ENCODE data around the gene CACNG1.
"Not testable (repeated sequence)": the region's sequence is repeated elsewhere in the genome, so short reads cannot be mapped to it uniquely, and the experiment has no call there.

The CACNG1 gene

DNA sequence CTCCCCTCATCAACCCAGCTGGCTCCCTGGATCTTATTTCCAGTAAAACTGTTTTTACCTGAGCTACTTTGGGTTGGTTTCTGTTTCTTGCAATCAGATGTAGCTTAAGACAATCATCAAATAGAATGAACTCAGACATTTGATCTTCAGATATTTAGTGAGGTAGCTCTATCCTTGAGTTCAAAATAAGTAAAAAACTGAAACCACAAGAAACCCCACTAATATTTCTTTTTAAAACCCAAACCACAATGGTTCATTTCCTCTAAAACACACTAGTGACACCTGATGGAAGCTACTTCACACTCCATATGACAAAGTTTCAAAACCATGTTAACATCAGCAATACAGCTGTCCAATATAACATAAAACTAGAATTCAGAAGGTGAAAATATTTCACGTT is 37.8 kb downstream of the CACNG1 start:
- DNase-seq, result no peak

DNA sequence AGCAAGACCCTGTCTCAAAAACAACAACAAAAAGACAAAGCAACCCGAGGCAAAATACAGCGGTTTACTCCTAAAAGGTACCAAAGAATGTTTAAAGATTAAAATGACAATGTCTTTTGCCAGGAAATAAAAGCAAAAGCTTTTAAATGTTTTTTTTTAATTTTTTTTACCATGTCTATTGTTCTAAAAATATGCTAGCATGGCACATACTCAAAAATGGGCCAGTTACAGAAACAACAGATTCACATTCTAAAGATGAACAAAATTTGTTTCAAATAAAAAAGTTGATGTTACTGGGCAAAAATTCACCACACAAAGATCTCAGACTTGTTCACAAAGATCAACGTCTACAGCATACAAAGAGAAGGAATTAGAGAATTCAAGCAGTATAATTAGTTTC is 41.1 kb downstream of the CACNG1 start:
- DNase-seq, result no peak

DNA sequence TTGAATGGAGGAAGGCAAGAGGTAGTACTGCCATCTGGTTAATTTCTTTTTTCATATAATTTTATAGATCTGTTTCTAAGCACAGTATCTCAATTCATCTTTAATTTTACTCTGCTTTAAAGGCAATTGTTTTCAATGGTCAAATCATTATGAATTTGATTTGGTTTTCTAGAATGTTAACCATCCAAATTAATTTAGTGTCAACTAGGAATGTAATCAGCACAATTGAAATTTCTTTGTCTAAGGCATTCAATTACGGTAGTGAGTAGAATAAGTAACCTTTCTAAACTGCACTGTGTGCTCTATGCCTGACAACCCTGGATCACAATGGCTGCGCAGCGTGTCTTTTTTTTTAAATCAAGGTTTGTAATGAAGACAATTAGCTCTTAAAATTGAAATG is 44.3 kb downstream of the CACNG1 start:
- DNase-seq, result no peak

DNA sequence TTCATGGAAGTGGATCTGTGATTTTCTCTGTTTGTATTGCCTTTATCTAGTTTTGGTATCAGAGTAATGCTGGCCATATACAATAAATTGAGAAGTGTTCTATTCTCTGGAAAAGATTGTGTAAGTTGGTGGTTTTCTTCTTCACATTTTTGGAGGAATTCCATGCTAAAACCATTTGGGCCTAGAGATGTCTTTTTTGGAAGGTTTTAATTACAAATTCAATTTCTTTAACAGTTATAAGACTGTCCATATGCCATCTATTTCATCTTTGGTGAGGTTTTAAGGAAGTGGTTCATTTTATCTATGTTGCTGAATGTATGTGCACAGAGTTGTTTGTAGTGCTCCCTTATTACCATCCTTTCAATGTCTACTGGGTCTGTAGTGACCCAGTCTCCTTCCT is 46.0 kb downstream of the CACNG1 start:
- DNase-seq, result no peak

DNA sequence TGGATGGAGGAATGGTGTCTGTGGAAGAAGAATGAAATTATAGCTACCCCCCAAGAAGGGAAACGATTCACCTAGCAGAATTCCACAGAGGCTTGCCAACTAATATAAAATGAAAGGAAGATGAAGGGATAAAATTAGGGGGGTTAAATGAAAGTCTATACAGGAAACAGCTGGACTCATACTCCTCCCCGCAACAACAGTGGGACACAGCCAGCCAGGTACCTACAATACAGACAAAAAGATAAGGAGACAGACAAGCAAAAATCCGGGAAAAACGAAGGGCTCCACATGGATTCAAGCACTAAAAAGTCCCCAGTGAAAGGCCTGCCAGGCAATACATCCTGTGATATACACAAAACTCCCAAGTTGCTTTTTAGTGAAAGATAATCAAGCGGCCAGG is 47.9 kb downstream of the CACNG1 start:
- DNase-seq, result no peak

DNA sequence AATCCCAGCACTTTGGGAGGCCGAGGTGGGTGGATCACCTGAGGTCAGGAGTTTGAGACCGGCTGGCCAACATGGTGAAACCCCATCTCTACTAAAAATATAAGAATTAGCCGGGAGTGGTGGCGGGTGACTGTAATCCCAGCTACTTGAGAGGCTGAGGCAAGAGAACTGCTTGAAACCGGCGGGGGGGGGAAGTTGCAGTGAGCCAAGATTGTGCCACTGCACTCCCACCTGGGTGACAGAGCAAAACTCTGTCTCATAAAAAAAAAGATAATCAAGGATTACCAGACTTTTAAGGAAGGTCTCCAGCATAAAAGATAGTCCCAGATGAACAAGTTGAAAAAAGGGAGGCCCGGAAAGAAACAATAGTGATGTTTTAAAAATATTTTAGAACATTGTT is 48.4 kb downstream of the CACNG1 start:
- not testable (repeated sequence) for DNase-seq

DNA sequence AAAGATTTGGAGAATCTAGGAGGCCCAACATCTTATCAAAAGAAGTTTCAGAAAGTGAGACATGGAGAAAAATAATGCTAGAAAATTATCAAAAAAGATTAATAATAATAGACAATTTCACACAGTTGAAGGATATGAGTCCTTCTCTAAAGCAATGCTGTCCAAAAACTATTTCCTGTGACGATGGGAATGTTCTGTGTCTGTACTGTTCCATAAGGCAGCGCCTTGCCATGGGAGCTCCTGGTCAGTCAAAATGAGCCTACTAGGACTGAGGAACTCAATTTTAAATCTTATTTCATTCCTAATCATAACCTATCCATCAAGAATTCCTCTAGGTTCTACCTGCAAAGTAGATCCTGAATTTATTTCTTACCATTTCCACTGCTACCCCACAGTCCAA is 49.0 kb downstream of the CACNG1 start:
- no peak for DNase-seq

DNA sequence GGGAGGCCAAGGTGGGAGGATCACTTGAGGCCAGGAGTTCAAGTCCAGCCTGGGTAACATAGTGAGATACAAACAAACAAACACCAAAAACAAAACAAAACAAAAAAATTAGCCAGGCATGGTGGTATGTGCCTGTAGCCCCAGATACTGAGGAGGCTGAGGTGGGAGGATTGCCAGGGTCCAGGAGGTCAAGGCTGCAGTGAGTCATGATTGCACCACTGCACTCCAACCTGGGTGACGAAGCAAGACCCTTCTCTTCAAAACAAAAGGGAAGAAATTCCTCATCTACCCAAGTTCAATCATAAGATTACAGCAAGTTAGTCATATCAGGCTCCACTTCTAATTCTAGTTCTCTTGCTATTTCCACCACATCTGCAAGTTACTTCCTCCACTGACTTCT is 50.9 kb downstream of the CACNG1 start:
- not testable (repeated sequence) for DNase-seq

DNA sequence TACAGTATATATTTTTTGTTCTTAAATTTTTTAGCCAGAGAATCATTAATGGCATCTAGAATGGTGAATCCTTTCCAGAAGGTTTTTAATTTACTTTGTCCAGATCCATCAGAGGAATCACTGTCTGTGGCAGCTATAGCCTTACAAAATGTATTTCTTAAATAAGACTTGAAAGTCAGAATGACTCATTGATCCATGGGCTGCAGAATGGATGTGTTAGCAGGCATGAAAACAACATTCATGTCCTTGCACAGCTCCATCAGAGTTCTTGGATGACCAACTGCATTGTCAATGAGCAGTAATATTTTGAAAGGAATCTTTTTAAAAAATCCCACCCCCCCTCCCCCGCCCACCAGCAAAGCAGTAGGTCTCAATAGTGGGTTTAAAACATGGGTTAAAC is 51.4 kb downstream of the CACNG1 start:
- no peak for DNase-seq

DNA sequence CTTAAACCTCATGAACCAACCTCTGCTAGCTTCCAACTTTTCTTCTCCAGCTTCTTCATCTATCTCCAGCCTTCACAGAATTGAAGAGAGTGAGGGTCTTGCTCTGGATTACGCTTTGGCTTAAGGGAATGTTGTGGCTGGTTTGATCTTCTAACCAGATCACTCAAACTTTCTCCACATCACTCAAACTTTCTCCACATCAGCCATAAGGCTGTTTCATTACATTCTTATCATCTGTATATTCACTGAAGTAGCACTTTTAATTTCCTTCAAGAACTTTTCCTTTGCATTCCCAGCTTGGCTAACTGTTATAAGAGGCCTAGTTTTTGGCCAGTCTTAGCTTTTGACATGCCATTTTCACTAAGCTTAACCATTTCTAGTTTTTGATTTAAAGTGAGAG is 52.3 kb downstream of the CACNG1 start:
- no peak for DNase-seq

DNA sequence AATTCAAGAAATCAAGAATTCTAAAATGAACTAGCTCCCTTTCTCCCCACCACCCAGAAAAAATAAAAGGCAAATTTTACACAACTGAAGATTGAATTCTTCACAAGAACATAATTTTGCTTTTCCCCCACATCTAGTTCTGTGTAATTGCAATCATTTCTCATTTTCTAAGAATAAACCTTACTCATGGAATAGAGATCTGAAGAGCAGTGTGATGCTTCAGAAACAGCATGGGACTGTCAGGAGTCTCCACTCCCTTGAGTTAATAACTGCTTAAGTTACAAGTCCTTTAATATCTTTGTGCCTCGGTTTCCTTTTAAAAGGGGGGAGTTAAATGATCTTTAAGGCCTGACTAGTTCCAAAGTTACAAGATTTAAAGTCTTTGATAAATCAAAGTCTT is 53.7 kb downstream of the CACNG1 start:
- no peak for DNase-seq

DNA sequence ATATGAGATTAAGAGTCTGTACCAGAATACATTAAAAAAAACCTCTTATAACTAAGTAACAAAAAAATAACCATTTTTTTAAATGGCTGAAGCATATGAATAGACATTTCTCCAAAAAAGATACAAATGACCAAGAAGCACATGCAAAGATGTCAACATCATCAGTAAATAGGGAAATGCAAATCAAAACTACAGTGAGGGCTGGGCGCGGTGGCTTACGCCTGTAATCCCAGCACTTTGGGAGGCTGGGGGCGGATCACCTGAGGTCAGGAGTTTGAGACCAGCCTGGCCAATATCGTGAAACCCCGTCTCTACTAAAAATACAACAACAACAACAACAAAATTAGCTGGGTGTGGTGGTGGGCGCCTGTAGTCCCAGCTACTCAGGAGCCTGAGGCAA is 60.3 kb downstream of the CACNG1 start:
- DNase-seq, result not testable (repeated sequence)

DNA sequence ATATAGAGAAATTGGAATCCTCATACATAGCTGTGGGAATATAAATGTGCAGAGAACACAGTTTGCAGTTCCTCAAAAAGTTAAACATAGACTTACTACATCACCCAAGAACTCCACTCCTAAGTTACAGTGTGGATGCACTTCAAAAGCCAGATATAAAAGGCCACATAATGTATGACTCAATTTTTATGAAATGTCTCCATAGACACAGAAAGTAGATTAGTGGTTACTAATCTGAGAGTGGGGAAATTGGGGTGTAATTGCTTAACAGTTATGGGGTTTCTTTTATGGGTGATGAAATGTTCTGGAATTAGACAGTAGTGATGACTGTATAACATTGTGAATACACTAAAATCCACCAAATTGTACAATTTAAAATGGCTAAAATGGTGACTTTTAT is 60.9 kb downstream of the CACNG1 start:
- DNase-seq, result no peak

Measured in NCI-H446 (cell line).